Measurements from ENCODE around the gene TARBP1. TPM values are rescaled to one million over a fixed set of nuclear protein-coding genes. Genes with fewer than 3 reads are reported as not detected.

Gene TARBP1
- polyA plus RNA-seq, 2 of the 4 experiments (the other 2 are of a cell fraction), result 22.4 to 41.1 TPM

DNA sequence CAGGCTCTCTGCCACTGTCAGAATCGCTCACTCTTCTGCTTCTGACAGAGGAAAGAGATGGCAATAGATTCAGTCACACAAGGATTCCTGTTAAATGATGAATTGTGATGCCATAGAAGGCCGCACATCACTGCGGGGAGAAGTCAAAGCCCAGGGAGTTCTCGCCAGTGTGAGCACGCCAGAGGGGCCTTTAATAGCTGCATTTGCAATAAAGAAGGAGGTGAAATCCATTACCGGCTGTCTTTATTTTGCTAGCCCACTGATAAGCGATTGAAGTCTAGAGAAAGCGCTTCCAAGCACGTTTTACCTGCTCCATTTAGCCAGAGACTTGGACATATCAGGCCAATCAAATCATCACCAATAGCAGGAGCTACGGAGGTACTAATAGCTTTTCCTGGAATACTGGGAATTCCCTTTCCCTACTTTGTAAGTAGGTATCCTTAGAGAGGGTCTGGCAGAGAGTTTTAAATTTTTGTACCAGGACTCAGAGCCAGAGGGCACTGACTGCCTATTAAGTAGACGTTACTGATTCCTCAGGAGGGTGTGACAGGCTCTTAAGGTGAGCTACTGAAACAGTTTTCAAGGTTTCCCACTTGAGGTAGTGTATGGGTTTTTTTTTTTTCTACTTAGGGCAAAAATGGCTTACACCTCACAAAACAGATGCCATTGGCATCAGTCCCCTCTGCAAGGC lies 10.2 kb upstream of the TARBP1 start:
- DNase-seq (ENCODE audit: low read depth in 1 of 2, low spot score in 1 of 2) (no peak), FAIRE-seq (no peak), ATAC-seq (peak in 1 of 2 experiments; percentile 42; a peak in 2 of 6 replicates)
- H3K4me3 ChIP-seq, result no peak overlapping the region
- H3K4me1 ChIP-seq, result peaks cover 5% of the 10 kb centered on the region; the same call in 1 of the 3 replicates
- H3K9me3 ChIP-seq, result no peaks in the 10 kb centered on the region
- H3K27ac ChIP-seq, result peak overlapping the region in 1 of 2 experiments; percentile 30; a peak in 2 of 6 replicates
- WGBS (ENCODE audit: missing lambda C conversion rate), result 83% methylated on average over 11 of the region's 11 CpGs
- H3K4me2 ChIP-seq, result no peak overlapping the region
- POLR2A ChIA-PET, result interaction anchor here (0.5 to 0.9 kb wide), 2 partner anchors 122 to 595 kb away, joined by 3 to 6 read pairs; no protein-coding TSS in a partner anchor
- CTCF ChIA-PET, result interaction anchor here (0.9 to 5.8 kb wide), 6 partner anchors 9 to 603 kb away, joined by 3 to 40 read pairs (median 4); no protein-coding TSS in a partner anchor
- TF ChIP-seq FOXS1 (CRISPR knock-in tag; IDR thresholded peaks at IDR 0.05) (no peak), HES2 (IDR thresholded peaks at IDR 0.05) (no peak), KDM1A (IDR thresholded peaks at IDR 0.05; ENCODE audit: low read depth) (no peak), SMC3 (IDR thresholded peaks at IDR 0.05) (0 out of 3 replicates have a peak, but pooled peaks have one; percentile 7), ZC3H11A (IDR thresholded peaks at IDR 0.05) (no peak), RAD21 (conservative IDR thresholded peaks at IDR 0.05 in 1 of 2, IDR thresholded peaks at IDR 0.05 in 1 of 2) (0 out of 5 replicates have a peak, but pooled peaks of 1 of the 2 experiments have one; percentile 17)
- TF ChIP-seq, protein P1, sequence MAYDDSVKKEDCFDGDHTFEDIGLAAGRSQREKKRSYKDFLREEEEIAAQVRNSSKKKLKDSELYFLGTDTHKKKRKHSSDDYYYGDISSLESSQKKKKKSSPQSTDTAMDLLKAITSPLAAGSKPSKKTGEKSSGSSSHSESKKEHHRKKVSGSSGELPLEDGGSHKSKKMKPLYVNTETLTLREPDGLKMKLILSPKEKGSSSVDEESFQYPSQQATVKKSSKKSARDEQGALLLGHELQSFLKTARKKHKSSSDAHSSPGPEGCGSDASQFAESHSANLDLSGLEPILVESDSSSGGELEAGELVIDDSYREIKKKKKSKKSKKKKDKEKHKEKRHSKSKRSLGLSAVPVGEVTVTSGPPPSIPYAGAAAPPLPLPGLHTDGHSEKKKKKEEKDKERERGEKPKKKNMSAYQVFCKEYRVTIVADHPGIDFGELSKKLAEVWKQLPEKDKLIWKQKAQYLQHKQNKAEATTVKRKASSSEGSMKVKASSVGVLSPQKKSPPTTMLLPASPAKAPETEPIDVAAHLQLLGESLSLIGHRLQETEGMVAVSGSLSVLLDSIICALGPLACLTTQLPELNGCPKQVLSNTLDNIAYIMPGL (CRISPR knock-in tag; IDR thresholded peaks at IDR 0.05; ENCODE audit: borderline replicate concordance), result no peak

GRCh38 chr1:234488054-234489006 lies 9.4 kb upstream of the TARBP1 start:
- 88% methylated on average over 9 of the region's 9 CpGs for WGBS (ENCODE audit: missing lambda C conversion rate)
- ChIA-PET CTCF (interaction anchor here (0.8 to 5.8 kb wide), 24 partner anchors 10 to 621 kb away, joined by 3 to 40 read pairs (median 5); no protein-coding TSS in a partner anchor), POLR2A (interaction anchor here (0.6 to 1.7 kb wide), 3 partner anchors 116 to 595 kb away, joined by 3 to 6 read pairs (median 4); no protein-coding TSS in a partner anchor)
- no peaks in the 10 kb centered on the region for H3K9me3 ChIP-seq
- FAIRE-seq, result no peak
- H3K27ac ChIP-seq, result peak overlapping the region in 1 of 2 experiments; percentile 36; a peak in 2 of 6 replicates
- H3K4me2 ChIP-seq, result no peak overlapping the region
- DNase-seq (ENCODE audit: low read depth in 1 of 2, low spot score in 1 of 2), result no peak
- no peak overlapping the region for H3K4me3 ChIP-seq
- H3K4me1 ChIP-seq, result peaks cover 5% of the 10 kb centered on the region; the same call in 1 of the 3 replicates
- ATAC-seq, result no peak
- no peak for TF ChIP-seq POLR2A (IDR thresholded peaks at IDR 0.05; ENCODE audit: low read length)

- ChIA-PET CTCF (interaction anchor here (0.6 to 5.8 kb wide), 49 partner anchors 9 to 1018 kb away, joined by 3 to 40 read pairs (median 4); partner anchors contain the start of gene B3GALNT2), POLR2A (interaction anchor here (1.0 to 1.7 kb wide), 3 partner anchors 8 to 118 kb away, joined by 5 to 7 read pairs (median 6); partner anchors contain the start of gene TARBP1)
- H3K9me3 ChIP-seq, result no peaks in the 10 kb centered on the region
- no peak for TF ChIP-seq MYC (IDR thresholded peaks at IDR 0.05; ENCODE audit: borderline replicate concordance, low read length)
- TF ChIP-seq, protein P2, sequence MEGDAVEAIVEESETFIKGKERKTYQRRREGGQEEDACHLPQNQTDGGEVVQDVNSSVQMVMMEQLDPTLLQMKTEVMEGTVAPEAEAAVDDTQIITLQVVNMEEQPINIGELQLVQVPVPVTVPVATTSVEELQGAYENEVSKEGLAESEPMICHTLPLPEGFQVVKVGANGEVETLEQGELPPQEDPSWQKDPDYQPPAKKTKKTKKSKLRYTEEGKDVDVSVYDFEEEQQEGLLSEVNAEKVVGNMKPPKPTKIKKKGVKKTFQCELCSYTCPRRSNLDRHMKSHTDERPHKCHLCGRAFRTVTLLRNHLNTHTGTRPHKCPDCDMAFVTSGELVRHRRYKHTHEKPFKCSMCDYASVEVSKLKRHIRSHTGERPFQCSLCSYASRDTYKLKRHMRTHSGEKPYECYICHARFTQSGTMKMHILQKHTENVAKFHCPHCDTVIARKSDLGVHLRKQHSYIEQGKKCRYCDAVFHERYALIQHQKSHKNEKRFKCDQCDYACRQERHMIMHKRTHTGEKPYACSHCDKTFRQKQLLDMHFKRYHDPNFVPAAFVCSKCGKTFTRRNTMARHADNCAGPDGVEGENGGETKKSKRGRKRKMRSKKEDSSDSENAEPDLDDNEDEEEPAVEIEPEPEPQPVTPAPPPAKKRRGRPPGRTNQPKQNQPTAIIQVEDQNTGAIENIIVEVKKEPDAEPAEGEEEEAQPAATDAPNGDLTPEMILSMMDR (IDR thresholded peaks at IDR 0.05), result peak; percentile 75
- TF ChIP-seq BHLHE40 (IDR thresholded peaks at IDR 0.05; ENCODE audit: low read depth, low read length), result no peak
- peak; percentile 87 to 91 for TF ChIP-seq RAD21 (conservative IDR thresholded peaks at IDR 0.05 in 1 of 2, IDR thresholded peaks at IDR 0.05 in 1 of 2)
- TF ChIP-seq TFCP2L1 (CRISPR knock-in tag; IDR thresholded peaks at IDR 0.05), result no peak
- peak; percentile 71 for TF ChIP-seq SMC3 (IDR thresholded peaks at IDR 0.05)
- TF ChIP-seq CEBPB (IDR thresholded peaks at IDR 0.05), result peak; percentile 63 to 87
- peaks cover 5% of the 10 kb centered on the region; the same call in 1 of the 3 replicates for H3K4me1 ChIP-seq
- no peak overlapping the region for H3K4me3 ChIP-seq
- H3K4me2 ChIP-seq, result no peak overlapping the region
- H3K27ac ChIP-seq, result peak overlapping the region; percentile 4 to 36; a peak in 3 of 6 replicates
- ATAC-seq (peak; percentile 84 to 86; a peak in 5 of 6 replicates), DNase-seq (ENCODE audit: low read depth in 1 of 2, low spot score in 1 of 2) (peak; percentile 59 to 69), FAIRE-seq (no peak)
- 44% methylated on average over 12 of the region's 12 CpGs for WGBS (ENCODE audit: missing lambda C conversion rate)
These were observed 8.2 kb upstream of the TARBP1 start for GRCh38 chr1:234486858-234487840.
